ENCODE results near the gene GPC1.
"Not testable (repeated sequence)": the region's sequence is repeated elsewhere in the genome, so short reads cannot be mapped to it uniquely, and the experiment has no call there.

GPC1 gene

GRCh38 chr2:240435457-240435947, at the start of gene GPC1:
Gene GPC1 (plus strand): TSS chr2:240435663. CDS start chr2:240435919, 256 bp downstream.
- H3K4me3 ChIP-seq (ENCODE audit: low read length), result peak within 1 kb of the TSS; percentile 45; the same call in 1 of the 2 replicates
- no peak for TF ChIP-seq ZNF274 (IDR thresholded peaks at IDR 0.05; ENCODE audit: low read depth, low read length)

GRCh38 chr2:240386326-240386725, 49.1 kb upstream of the GPC1 start:
- no peak for TF ChIP-seq ZNF274 (IDR thresholded peaks at IDR 0.05; ENCODE audit: low read depth, low read length)

GRCh38 chr2:240386743-240387142, 48.7 kb upstream of the GPC1 start:
- H3K4me3 ChIP-seq (ENCODE audit: low read length), result not testable (repeated sequence)

More at GRCh38 chr2:240386326-240386725, 49.1 kb upstream of the GPC1 start:
- no peak overlapping the region for H3K4me3 ChIP-seq (ENCODE audit: low read length)

- no peak for TF ChIP-seq ZNF274 (IDR thresholded peaks at IDR 0.05; ENCODE audit: low read depth, low read length)
- no peak overlapping the region for H3K4me3 ChIP-seq (ENCODE audit: low read length)
These were observed 48.2 kb upstream of the GPC1 start for GRCh38 chr2:240387325-240387668.

GRCh38 chr2:240387669-240388358, 47.6 kb upstream of the GPC1 start:
- no peak for TF ChIP-seq ZNF274 (IDR thresholded peaks at IDR 0.05; ENCODE audit: low read depth, low read length)
- no peak overlapping the region for H3K4me3 ChIP-seq (ENCODE audit: low read length)

- no peak overlapping the region for H3K4me3 ChIP-seq (ENCODE audit: low read length)
- no peak for TF ChIP-seq ZNF274 (IDR thresholded peaks at IDR 0.05; ENCODE audit: low read depth, low read length)
These were observed 46.8 kb upstream of the GPC1 start for GRCh38 chr2:240388471-240389301.

GRCh38 chr2:240389302-240389805, 46.1 kb upstream of the GPC1 start:
- H3K4me3 ChIP-seq (ENCODE audit: low read length), result no peak overlapping the region
- TF ChIP-seq ZNF274 (IDR thresholded peaks at IDR 0.05; ENCODE audit: low read depth, low read length), result no peak

- TF ChIP-seq ZNF274 (IDR thresholded peaks at IDR 0.05; ENCODE audit: low read depth, low read length), result no peak
- no peak overlapping the region for H3K4me3 ChIP-seq (ENCODE audit: low read length)
These were observed 45.1 kb upstream of the GPC1 start for GRCh38 chr2:240390091-240391073.

GRCh38 chr2:240391111-240392051, 44.1 kb upstream of the GPC1 start:
- no peak overlapping the region for H3K4me3 ChIP-seq (ENCODE audit: low read length)
- no peak for TF ChIP-seq ZNF274 (IDR thresholded peaks at IDR 0.05; ENCODE audit: low read depth, low read length)

- TF ChIP-seq ZNF274 (IDR thresholded peaks at IDR 0.05; ENCODE audit: low read depth, low read length), result no peak
- no peak overlapping the region for H3K4me3 ChIP-seq (ENCODE audit: low read length)
These were observed 43.1 kb upstream of the GPC1 start for GRCh38 chr2:240392084-240392947.

- H3K4me3 ChIP-seq (ENCODE audit: low read length), result no peak overlapping the region
- TF ChIP-seq ZNF274 (IDR thresholded peaks at IDR 0.05; ENCODE audit: low read depth, low read length), result no peak
These were observed 42.3 kb upstream of the GPC1 start for GRCh38 chr2:240392948-240393830.

Data from GM08714 (cell line).